GM12872 (cell line): Measurements from ENCODE around the gene ATXN1.

Experiments
- TF ChIP-seq, protein P1 (sequence below): IDR thresholded peaks from 3 replicates; pipeline ENCODE4 v1.5.1; 2011; ENCODE audit warnings: low read depth, mild to moderate bottlenecking, low read length, moderate library complexity; ENCODE audit not compliant: insufficient read depth

Gene ATXN1

DNA sequence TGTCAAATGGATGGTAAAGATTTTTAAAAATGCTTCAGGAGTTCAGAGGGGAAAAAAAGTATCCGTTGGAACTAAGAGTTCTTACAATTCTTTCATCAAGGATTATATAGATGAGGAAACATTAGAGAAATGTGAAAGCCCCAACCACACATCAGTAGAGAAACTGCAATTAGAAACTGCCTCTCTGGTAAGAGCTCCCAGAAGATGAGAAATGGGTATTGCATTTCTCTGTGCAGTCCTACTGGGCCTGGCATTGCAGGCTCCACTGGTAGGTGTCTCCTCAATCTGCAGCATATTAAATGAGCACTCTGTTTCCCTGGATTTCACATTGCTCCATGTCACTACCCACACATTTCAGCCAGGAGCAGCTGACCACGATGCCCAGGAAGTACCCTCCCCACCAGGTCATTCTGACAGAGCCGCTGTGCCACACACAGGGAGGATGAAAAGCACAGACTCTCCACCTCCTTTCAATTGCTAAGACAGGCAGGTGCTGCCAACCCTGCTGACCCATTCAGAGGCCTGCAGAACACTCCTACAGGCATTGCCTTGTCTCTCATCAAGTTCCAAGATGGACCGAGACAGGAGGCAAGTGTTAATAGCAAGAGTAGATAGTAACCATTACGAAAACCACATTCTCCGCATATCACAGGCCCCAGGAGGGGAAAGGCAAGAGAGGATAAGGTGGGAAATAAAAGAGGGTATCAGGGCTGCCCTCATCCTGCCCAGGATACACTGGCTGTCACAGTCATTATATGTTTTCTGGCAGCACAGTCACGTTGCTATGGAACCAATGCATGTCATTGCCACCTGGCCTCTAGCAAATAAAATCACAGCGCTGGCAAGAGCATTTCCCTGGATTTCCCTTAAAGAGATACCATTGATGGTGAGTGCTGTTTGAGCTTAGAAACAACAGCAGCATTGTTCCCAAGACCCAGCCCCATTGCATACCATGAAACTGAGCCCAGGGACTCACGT is 241.7 kb downstream of the ATXN1 start:
- TF ChIP-seq, protein P1, sequence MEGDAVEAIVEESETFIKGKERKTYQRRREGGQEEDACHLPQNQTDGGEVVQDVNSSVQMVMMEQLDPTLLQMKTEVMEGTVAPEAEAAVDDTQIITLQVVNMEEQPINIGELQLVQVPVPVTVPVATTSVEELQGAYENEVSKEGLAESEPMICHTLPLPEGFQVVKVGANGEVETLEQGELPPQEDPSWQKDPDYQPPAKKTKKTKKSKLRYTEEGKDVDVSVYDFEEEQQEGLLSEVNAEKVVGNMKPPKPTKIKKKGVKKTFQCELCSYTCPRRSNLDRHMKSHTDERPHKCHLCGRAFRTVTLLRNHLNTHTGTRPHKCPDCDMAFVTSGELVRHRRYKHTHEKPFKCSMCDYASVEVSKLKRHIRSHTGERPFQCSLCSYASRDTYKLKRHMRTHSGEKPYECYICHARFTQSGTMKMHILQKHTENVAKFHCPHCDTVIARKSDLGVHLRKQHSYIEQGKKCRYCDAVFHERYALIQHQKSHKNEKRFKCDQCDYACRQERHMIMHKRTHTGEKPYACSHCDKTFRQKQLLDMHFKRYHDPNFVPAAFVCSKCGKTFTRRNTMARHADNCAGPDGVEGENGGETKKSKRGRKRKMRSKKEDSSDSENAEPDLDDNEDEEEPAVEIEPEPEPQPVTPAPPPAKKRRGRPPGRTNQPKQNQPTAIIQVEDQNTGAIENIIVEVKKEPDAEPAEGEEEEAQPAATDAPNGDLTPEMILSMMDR, result no peak

GRCh38 chr6:16518265-16518664 is 243.0 kb downstream of the ATXN1 start:
- TF ChIP-seq, protein P1, result 0 out of 3 replicates have a peak, but pooled peaks have one; percentile 19

DNA sequence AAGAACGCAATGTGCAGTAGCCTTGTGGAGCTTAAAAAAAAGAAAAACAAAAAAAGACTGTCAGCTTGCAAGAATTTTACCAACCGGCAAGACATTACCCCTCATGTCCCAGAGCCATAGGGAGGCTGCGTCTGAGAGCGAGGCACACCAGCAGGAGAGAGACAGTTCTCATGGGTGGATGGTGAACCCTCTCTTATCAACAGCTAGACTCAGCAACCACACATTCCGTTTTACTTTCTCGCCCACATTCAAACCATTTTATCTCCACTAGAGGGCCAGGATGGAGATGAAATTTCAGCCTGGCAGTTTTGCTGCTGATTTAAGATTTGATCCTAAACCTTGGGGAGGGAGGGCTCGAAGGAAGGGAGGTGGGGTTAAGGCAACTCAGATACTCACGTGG is 247.0 kb downstream of the ATXN1 start:
- TF ChIP-seq, protein P1, result peak; percentile 64

DNA sequence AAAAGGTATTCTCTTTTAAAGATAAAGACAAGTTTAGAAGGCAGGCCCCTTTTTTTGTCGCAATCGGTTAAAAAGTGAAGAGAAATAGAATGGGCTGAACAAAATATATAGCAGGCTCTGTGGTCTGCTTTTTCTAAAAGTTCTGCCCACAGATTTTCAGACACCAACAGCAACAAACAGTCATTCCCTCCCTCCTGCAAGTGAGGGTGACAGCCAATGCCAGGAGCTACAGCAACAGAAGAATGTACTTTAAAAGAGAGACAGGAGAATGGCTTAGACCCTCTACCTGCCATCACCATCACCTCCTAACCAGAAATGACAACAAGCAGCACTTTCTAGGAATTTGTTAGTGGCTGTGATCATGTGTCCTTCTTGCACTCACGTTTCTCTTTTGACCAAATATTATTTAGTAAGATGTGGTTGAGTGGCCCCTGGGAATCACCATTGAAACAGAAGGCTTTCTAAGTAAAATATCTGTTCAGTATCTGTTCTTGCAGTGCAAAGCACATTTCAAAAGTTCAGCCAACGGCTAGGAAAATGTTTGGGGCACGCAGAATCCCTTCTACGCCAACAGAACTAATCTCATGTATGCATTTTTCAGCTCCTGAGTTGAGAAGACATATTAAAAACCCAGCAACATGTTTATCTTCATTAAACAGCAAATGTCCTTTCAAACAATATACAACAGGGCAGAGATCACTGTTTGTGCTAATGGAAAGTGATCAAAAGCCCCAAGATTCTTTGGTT is 248.5 kb downstream of the ATXN1 start:
- TF ChIP-seq, protein P1, result no peak

DNA sequence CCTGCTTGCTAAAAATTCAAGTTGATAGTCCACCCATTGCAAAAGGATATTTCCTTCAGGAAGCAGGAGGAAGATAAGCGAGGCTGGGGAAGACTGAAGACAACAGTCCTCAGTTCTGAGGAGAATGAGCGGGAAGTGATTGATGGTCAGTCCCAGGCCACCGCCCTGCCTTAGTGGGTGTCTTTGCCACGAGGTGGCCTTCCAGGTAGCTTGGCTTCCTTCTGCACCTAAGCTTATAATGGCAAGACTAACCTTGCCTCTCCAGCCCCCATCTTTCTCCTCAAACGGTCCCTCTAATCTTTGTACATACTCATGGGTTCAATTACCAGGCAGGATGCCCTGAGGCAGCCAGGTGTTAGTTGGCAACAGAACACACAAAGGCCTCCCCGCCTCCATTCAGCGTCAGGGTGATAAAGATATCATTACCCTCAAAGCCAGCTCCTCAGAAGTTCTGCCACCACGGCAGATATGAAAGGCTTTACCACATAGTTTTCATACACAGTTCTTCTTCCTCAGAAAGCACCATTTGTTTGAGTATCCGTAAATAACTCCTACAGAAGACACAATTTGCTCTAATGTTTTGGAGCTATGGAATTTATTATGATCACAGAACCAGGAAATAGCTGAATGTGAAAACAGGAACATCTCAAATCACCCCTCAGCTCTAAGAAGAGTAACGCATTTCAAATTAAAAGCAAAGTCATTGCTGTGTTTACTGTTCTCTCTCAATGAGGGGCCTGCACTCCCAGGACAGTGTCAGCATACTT is 249.4 kb downstream of the ATXN1 start:
- TF ChIP-seq, protein P1, result no peak

- TF ChIP-seq, protein P1, result peak; percentile 68
Measured at GRCh38 chr6:16511040-16511660, 250.1 kb downstream of the ATXN1 start.
